ENCODE data around the gene OR7A10.

OR7A10 gene

DNA sequence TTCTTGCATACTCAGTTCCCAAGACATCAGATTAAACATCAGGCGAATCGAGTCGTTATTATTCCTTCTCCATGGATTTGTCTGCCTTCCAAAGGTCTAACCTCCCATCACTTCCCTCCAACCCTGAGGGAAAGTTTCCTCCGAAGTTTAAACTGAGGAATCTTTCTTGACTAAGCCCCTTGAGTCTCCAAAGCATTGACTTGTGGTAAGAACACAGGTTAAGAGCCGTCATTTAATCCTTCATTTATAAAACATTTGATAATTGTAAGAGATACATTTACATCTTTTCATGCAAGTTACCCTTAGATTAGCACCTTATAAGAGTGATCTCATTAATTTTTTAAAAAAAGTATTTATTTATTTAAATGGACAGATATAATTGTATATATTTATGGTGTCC is at the start of gene OR7A10:
TSS of gene OR7A10 (minus strand) at position 101 of the 400 bp plus-strand sequence. CDS start 7,045 bp downstream, outside the sequence.
- in situ Hi-C loops (cut with HindIII; ENCODE audit: low sequenced_read_pairs), result no loop called here

DNA sequence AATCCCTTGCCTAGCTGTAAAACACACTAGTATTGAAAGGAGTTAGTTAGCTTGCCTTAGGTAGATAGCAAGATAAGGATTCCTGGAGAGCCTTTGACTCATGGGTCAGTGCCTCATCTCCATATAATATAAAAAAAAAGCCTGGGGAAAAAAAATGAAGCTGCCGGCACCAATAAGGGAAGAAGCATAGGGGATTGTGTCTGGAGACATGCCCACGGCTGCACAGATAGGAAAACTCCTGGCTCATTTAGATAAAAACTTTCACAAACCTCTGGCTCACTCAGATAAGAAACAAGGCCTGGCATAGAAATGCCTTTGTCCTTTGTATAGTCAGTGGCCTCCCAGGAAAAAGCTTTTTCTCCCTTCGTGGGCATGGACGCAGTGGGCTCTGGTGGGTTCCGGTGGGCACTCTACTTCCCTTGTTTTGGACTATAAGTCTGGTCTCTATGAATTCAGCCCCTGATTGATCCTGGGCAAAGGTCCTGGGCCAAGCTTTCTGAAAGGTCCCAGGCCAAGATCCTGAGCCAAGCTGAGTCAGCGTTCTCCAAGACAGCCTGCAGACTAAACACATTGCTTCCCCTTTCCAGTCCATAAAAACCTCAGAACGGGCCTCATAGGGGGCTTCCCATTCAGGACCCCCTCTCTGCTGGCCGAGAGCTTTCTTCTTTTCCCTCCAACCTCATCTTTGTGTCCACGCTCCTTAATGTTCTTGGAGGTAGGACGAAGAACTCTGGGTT is 42.1 kb upstream of the OR7A10 start:
- in situ Hi-C loops (cut with HindIII; ENCODE audit: low sequenced_read_pairs), result no loop called here

DNA sequence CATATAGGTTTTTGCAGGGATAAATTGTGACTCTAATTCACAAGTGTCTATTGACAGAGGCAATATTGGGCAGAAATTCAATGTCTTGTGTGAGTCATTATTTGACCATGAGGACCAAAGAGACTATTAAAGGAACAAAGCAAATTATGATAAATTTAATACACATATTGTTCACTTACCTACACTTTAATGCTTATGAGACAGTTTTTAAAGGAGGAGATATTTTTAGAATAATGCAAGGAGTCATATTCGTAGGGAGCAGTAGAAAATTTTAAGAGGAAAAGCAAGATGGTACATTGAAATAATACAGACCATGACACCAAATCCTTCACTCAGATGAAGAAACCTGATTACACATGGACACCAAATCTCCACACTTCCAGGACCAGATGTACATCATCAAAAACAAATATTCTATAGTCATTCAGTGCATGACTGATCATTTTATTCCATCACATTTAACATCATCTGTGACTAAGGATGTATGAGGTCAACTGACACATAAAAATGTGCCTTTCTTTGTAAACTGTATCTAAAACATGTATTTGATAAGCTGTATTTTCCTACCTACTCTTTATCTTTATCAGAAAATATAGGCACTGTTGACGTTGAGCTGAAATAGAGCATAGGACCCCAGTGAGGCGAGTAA is 41.4 kb upstream of the OR7A10 start:
- in situ Hi-C loops (cut with HindIII; ENCODE audit: low sequenced_read_pairs), result no loop called here

DNA sequence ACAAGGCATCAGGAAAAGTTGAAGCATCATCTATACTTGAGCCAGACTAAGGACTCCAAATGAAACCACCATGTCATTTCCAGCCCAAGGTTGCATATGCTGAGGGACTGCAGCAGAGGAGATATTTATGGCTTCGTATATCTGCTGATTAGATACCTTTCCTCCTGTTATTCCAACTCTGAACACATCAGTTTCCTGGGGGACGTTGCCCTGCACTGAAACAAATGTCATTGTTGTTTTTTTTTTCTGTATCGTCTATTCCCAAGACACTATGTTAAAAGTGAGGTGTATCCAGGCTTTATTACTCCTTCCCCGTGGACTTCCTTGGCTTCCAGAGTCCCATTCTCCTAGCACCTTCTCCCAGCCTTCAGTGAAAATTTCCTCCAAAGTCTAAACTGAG is 37.3 kb upstream of the OR7A10 start, which contains the start of gene OR7A17:
TSS of gene OR7A17 (minus strand) at position 101 of the 400 bp plus-strand sequence. CDS start 4,777 bp downstream, outside the sequence.
- in situ Hi-C loops (cut with HindIII; ENCODE audit: low sequenced_read_pairs), result no loop called here

DNA sequence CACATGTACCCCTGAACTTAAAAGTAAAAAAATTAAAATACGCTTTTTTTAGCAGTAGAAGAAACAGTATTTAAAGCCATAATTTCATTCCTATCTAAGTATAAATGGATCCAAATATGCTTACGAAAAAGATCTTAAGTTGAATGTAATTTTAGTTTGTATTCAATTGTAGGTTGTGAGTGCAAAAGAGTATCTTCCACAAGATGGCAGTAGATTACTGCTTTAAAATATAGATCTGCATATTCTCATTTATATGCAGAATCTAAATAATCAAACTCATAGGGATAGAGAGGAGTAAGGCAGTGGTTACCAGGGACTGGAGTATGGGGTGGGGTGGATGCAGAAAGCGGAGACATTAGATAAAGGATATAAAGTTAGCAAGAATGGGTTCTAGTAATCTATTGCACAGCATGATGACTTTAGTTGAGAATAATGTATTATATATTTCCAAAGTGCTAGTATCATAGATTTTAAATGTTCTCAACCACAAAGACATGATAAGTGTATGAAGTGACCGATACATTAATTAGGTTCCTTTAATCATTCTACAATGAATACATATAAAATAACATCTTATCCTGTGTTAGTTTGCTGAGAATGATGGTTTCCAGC is 23.0 kb upstream of the OR7A10 start:
- in situ Hi-C loops (cut with HindIII; ENCODE audit: low sequenced_read_pairs), result no loop called here

DNA sequence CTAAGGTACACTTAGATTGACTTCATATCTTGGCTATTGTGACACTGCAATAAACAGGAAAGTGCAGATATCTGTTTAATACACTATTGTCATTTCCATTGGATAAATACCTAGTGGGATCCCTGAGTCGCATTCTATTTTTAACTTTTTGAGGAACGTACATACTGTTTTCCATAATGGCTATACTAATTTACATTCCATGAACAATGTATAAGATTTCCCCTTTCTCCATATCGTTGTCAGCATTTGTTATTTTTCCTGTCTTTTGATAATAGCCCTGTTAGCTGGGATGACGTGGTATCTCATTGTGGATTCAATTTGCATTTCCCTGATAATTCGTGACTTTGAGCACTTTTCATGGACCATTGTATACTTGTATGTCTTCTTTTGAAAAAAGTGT is 19.8 kb upstream of the OR7A10 start:
- in situ Hi-C loops (cut with HindIII; ENCODE audit: low sequenced_read_pairs), result no loop called here

DNA sequence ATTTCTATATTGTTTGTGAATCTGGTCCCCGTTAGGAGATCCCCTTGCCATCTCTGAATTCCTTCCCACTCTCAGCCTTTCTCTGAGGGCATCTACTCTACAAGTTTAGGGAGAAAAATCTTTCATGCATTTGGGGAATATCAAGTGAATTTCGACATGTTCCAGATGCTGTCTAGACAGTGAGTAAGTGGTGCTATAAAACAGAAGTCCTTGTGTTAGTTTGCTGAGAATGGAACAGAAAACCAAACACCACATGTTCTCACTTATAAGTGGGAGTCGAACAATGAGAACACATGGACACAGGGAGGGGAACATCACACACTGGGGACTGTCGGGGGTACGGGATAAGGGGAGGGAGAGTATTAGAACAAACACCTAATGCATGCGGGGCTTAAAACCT is 5.1 kb downstream of the OR7A10 start:
- in situ Hi-C loops (cut with HindIII; ENCODE audit: low sequenced_read_pairs), result no loop called here

DNA sequence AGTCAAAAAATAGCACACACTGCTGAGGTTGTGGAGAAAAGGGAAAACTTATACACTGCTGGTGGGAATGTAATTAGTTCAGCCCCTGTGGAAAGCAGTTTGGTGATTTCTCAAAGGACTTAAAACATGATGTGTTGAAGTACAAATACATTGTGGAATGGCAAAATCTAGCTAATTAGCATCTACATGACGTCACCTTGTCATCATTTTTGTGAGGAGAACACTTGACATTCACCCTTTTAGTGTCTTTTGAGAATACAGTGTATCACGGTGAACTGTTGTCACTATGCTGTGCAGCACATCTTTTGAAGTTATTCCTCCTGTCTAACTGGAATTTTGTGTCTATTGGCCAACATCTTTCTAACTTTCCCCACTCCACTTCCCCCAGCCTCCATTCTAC is 5.6 kb downstream of the OR7A10 start:
- in situ Hi-C loops (cut with HindIII; ENCODE audit: low sequenced_read_pairs), result no loop called here

DNA sequence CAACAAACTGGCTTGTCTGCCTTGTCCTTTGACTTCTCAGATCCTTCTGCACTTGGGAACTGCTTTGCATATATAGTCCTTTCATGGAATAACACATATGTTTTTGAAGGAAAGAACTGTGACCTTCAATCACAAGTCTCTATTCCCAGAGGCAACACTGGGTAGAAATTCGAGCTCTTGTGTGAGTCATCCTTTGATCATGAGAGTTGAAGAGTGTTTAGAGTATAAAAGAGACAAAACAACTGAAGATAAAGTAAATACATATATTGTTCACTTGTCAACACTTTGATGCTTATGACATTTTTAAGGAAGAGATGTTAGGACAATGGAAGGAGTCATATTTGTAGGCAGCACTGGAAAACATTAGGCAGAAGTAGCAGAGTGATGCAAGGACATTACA is 8.5 kb downstream of the OR7A10 start:
- in situ Hi-C loops (cut with HindIII; ENCODE audit: low sequenced_read_pairs), result no loop called here

DNA sequence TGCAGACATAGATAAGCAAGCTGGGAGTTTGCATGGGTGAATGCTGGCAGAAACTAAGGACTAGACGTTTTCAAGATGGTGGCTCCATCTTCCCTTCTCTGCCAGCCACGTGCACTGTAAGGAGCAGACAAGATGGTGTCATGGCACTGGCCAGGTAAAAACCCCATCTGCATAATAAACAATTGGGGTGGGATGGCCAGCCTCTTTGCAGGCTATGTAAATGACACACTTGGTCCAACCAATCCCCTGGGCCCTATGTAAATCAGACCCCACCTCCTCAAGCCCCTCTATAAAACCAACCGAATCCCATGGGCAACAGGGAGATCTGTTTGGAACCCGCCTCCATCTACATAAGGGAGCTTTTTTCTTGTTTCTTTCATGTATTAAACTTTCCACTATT is 11.3 kb downstream of the OR7A10 start:
- in situ Hi-C loops (cut with HindIII; ENCODE audit: low sequenced_read_pairs), result no loop called here

DNA sequence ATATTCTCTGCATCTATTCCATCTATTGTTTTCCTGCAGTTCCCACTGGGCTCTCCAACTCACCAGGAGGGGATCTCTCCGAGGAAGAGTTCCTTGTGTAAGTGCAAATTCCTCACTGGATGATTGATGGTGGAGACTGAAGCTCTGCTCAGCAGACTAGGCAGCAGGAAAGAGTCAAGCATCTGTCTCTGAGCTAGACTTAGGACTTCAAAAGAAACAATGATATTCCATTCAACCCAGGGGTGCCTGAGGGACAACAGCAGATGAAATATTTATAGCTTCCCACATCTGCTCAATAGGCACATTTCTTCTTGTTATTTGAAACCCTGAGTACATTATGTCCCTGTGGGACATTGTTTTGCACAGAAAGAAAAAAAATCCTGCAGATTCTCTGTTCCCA is 13.7 kb downstream of the OR7A10 start, which contains the start of the genes OR7A5 and OR7C1:
TSS of gene OR7A5 (minus strand) at position 175 of the 400 bp plus-strand sequence. CDS start 6,944 bp downstream, outside the sequence.
TSS of gene OR7C1 (minus strand) at position 175 of the 400 bp plus-strand sequence. CDS start 35,049 bp downstream, outside the sequence.
- in situ Hi-C loops (cut with HindIII; ENCODE audit: low sequenced_read_pairs), result no loop called here

DNA sequence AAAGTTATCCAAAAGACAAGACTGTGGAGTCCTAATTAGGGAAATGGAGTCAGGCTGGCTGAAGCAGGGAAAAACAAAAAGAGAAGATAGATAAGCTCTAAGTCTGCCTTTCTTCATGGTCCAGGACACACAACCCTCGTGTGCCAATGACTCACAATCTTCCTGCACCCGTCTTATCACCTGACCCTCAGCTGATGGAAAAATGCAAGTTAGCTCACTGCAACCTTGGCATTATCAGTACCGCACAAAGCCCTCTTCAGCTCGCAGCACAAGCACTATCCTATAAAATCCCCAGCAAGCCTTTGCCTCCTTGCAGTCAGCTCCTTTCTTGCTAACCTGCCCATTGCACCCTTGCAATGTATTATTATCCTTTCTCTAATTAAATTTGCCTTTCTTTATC is 18.0 kb downstream of the OR7A10 start:
- in situ Hi-C loops (cut with HindIII; ENCODE audit: low sequenced_read_pairs), result no loop called here

DNA sequence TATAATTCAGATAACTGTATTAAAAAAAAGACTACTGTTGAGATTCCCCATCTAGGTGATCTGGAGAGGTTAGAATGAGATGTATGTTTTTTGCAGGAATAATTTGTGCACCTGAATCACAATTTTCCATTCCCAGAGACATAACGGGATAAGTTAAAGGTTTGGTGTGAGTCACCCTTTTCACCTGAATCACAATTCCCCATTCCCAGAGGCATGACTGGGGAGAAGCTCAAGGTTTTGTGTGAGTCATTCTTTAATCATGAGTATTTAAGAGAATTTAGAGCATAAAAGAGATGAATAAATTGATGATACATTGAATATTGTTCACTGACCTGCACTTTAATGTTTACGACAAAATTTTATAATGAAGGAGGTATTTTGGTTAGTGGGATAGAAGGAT is 22.7 kb downstream of the OR7A10 start:
- in situ Hi-C loops (cut with HindIII; ENCODE audit: low sequenced_read_pairs), result no loop called here

DNA sequence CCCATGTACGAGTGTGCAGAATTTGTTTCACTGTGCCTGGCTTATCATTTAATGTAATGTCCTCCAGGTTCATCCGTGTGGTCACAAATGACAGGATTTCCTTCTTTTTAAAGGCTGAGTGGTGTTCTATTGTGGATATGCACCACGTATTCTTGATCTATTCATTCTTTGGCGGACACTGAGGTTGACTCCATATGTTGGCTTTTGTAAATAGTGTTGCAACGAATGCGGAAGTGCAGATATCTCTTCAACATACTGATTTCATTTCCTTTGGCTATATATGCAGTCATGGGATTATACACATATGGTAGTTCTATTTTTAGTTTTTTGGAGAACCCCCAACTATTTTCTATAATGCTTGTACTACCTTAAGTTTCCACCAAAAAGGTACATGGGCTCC is 26.8 kb downstream of the OR7A10 start:
- in situ Hi-C loops (cut with HindIII; ENCODE audit: low sequenced_read_pairs), result no loop called here

DNA sequence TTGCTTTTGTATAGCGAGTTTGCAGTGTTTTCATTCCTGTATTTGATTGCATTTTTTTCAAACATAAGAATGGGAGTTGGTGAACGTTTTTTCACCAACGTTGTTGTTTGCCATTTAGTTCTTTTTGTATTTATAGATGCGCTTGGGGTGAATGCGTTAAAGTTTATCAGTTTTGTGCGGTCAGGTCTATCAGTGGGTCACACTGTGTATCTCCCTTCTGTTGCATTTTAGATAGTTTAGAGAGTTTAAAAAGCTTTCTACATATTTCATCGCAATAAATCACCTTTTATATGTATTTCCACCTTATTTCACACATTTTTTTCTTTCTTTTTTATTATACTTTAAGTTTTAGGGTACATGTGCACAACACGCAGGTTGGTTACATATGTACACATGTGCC is 30.1 kb downstream of the OR7A10 start:
- in situ Hi-C loops (cut with HindIII; ENCODE audit: low sequenced_read_pairs), result no loop called here

DNA sequence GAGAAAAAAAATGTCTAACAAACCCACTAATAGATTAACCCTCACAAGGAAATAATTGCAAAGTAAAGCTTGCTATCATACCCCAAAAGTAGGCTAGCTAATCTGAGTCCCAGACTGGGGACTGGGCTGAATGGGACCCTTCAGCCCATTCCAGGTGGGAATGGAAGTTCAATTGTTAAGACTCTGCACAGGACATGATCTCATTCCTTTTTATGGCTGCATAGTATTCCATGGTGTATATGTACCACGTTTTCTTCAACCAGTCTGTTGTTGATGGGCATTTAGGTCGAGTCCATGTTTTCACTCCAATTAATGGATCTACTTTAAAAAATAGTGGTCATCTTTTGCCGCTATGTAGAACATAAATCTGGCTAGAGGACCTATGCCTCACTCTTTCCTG is 31.7 kb downstream of the OR7A10 start:
- in situ Hi-C loops (cut with HindIII; ENCODE audit: low sequenced_read_pairs), result no loop called here

DNA sequence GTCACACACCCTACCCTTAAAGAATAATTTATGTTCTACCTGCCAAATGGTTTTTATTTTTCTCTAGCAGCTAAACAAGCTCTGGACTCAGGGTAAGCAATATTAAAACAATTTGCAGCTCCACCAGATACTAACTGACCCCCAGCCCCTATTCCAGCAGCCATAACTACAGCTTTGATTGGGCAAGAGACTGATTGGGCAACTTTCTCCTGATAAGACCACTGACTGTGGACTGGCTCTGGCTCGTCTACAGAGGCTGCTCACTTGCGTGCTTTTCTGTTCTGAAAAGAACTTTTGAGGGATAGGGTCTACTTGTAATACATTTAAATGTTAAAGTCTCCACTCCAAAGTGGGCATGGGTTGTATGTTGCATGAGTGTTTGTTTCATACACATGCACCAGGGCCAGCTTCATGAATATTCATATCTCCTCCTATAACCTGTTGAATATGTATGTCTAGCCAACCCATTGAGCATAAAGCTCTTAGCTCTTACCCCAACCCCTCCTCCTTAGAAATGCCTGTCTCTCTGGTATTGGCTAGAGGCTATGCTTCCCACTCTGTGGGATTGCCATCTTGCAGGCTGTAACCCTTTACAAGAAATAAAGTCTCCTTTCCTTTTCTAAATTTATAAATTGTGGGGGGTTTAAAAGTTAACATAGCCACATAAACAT is 33.6 kb downstream of the OR7A10 start:
- in situ Hi-C loops (cut with HindIII; ENCODE audit: low sequenced_read_pairs), result no loop called here

DNA sequence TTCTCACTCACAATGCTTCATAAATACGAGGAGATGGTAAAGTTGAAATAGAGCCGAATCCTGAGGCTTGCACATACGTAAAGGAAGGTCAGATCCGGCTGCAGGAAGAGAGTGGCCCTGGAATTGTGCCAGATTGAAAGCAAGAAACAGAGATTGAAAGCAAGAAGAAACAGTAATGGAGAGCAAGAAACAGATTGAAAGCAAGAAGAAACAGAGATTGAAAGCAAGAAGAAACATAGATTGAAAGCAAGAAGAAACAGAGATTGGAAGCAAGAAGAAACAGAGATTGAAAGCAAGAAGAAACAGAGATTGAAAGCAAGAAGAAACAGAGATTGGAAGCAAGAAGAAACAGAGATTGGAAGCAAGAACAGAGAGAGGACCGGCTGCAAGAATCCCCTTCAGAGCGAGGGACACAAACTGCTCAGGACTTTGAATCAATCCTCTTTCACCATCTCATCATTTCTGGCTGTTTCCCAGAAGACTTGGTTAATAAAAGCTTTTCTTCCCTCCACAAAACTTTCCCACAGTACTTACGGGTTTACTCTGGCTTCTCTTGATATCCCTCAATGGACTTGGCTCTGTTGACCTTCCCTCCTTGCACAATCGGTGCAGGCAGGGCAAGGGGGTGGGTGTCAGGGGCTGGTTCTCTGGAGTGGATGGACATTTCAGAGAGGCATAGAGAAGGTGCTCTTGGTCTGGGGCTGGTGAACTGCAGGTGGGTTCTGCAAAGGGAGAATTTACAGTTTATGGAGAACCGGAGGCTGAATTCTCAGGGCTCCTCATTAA is 39.3 kb downstream of the OR7A10 start:
- in situ Hi-C loops (cut with HindIII; ENCODE audit: low sequenced_read_pairs), result no loop called here

DNA sequence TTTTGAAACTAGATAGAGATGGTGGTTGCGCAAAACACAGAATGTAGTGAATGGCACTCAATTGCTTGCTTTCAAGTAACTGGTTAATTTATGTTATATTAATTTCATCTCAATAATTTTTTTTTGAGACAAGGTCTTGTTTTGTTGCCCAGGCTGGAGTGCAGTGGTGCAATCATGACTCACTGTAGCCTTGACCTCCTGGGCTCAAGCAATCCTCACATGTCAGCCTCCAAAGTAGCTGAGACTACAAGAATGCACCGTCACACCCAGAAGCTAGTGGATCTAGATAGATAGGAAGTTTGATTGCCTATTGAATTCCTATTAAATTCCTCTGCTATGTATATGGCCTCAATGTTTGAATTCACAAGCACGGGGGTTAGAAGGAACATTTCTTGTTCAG is 44.0 kb downstream of the OR7A10 start:
- in situ Hi-C loops (cut with HindIII; ENCODE audit: low sequenced_read_pairs), result no loop called here

DNA sequence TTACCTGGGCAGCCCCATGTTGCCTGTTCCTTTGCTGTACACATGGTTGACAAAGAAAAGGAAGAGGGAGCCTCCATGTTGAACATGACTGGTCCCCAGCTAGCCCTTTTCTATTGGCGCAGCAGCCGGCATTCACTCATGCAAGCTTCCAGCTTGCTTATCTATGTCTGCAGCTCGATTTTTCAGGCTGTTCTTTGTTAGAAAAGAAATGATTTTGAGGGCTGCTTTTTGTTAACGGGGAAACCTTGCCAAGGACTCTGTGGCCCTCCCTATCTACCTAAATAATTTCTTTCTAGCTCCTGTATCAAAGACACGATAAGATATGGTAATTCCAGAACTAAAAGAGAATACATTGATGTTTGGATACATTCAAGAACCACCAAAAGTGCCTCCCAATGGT is 50.0 kb downstream of the OR7A10 start:
- in situ Hi-C loops (cut with HindIII; ENCODE audit: low sequenced_read_pairs), result no loop called here

Data from endothelial cell of hepatic sinusoid (primary cell).